Measurements from ENCODE around the gene EPHA6. TPM values are rescaled to one million over a fixed set of nuclear protein-coding genes. Genes with fewer than 3 reads are reported as not detected.

Gene EPHA6
- total RNA-seq, 1 donor from 2014 or later = not detected

GRCh38 chr3:97384583-97384982, 570.2 kb downstream of the EPHA6 start:
- no peaks in the 10 kb centered on the region for H3K36me3 ChIP-seq
- TF ChIP-seq CTCF (IDR thresholded peaks at IDR 0.05) = no peak
- no peak overlapping the region for H3K4me3 ChIP-seq
- H3K9me3 ChIP-seq = no peaks in the 10 kb centered on the region
- H3K27me3 ChIP-seq = no peaks in the 10 kb centered on the region
- DNase-seq (no peak), ATAC-seq (no peak)
- H3K27ac ChIP-seq = no peak overlapping the region
- intact Hi-C loops (cut with DNase I) = no loop called here
- H3K4me1 ChIP-seq = no peaks in the 10 kb centered on the region

DNA sequence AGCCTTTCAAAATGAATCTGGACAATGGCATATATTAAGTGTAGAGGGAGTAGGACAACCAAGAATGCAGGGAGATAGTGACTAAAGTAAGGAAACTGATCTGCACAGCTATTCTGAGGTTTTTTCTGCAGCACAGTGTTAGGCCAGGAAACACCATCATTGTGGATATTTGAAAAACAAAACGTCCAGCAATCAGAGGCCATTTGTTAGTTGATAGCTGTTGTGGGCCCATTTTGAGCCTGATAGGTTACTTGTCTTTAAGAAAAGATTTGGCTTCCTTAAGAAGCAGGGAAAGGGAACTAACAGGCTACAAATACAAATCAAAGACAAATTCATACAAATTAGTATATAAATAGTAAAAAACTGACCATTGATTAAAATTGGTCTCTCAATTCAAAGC, 574.4 kb downstream of the EPHA6 start:
- no peak for TF ChIP-seq CTCF (IDR thresholded peaks at IDR 0.05)
- Histone ChIP-seq H3K27ac (no peak overlapping the region), H3K4me3 (no peak overlapping the region), H3K4me1 (no peaks in the 10 kb centered on the region), H3K27me3 (no peaks in the 10 kb centered on the region), H3K9me3 (no peaks in the 10 kb centered on the region), H3K36me3 (no peaks in the 10 kb centered on the region)
- DNase-seq (no peak), ATAC-seq (no peak)
- intact Hi-C loops (cut with DNase I) = no loop called here

DNA sequence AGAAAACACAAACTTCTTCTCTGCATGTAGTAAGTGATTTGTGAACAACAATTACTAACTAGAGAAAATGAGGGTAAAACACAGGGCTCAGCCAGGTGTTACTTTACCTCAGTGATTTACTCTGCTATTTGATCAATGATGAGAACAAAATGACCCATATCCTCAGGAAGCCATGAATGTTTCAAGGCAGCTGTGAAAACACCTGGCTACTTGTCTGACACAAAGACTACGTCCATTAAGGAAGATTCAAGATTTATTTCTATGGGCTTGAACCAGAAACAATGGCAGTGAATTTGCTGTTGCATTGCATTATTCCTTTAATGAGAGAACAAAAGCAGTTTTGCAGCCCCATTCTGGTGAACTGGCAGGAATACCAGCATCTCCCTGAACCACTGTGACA, 575.5 kb downstream of the EPHA6 start:
- H3K9me3 ChIP-seq = no peaks in the 10 kb centered on the region
- no peaks in the 10 kb centered on the region for H3K4me1 ChIP-seq
- DNase-seq (no peak), ATAC-seq (no peak)
- no peaks in the 10 kb centered on the region for H3K36me3 ChIP-seq
- no peak overlapping the region for H3K4me3 ChIP-seq
- intact Hi-C loops (cut with DNase I) = no loop called here
- H3K27me3 ChIP-seq = no peaks in the 10 kb centered on the region
- no peak for TF ChIP-seq CTCF (IDR thresholded peaks at IDR 0.05)
- no peak overlapping the region for H3K27ac ChIP-seq

GRCh38 chr3:97391167-97391566, 576.8 kb downstream of the EPHA6 start:
- no peaks in the 10 kb centered on the region for H3K36me3 ChIP-seq
- TF ChIP-seq CTCF (IDR thresholded peaks at IDR 0.05) = no peak
- intact Hi-C loops (cut with DNase I) = no loop called here
- DNase-seq (no peak), ATAC-seq (no peak)
- no peak overlapping the region for H3K4me3 ChIP-seq
- no peaks in the 10 kb centered on the region for H3K27me3 ChIP-seq
- H3K9me3 ChIP-seq = no peaks in the 10 kb centered on the region
- H3K4me1 ChIP-seq = no peaks in the 10 kb centered on the region
- no peak overlapping the region for H3K27ac ChIP-seq

GRCh38 chr3:97409612-97410011, 595.2 kb downstream of the EPHA6 start:
- H3K27ac ChIP-seq = no peak overlapping the region
- DNase-seq = no peak
- H3K27me3 ChIP-seq = no peaks in the 10 kb centered on the region
- no peaks in the 10 kb centered on the region for H3K36me3 ChIP-seq
- H3K4me3 ChIP-seq = no peak overlapping the region
- H3K9me3 ChIP-seq = no peaks in the 10 kb centered on the region
- intact Hi-C loops (cut with DNase I) = no loop called here
- no peak for TF ChIP-seq CTCF (IDR thresholded peaks at IDR 0.05)
- H3K4me1 ChIP-seq = no peaks in the 10 kb centered on the region
- no peak for ATAC-seq

- TF ChIP-seq CTCF (IDR thresholded peaks at IDR 0.05) = no peak
- Histone ChIP-seq H3K4me3 (no peak overlapping the region), H3K4me1 (no peaks in the 10 kb centered on the region), H3K36me3 (no peaks in the 10 kb centered on the region), H3K27ac (no peak overlapping the region), H3K9me3 (no peaks in the 10 kb centered on the region), H3K27me3 (no peaks in the 10 kb centered on the region)
- intact Hi-C loops (cut with DNase I) = no loop called here
- DNase-seq = no peak
- no peak for ATAC-seq
These were observed 607.2 kb downstream of the EPHA6 start for GRCh38 chr3:97421565-97421964.
